GM12878 (cell line): ENCODE measurements around the gene TNFRSF8.

Experiments used
- EZH2 ChIP-seq: IDR thresholded peaks from 2 replicates; pipeline ENCODE4 v1.6.1; 2012; ENCODE audit warnings: low read depth, mild to moderate bottlenecking, control low read depth, inconsistent platforms, low read length, borderline replicate concordance; ENCODE audit not compliant: control insufficient read depth
- JUNB ChIP-seq: IDR thresholded peaks from 2 replicates; pipeline ENCODE4 v1.6.1; 2016; ENCODE audit warnings: antibody characterized with exemption, mild to moderate bottlenecking
- SMAD1 ChIP-seq: fragments of 450-650 bp; IDR thresholded peaks from 2 replicates; pipeline ENCODE4 v1.6.1; 2018; ENCODE audit warnings: mild to moderate bottlenecking, low read depth; ENCODE audit not compliant: partially characterized antibody
- SMC3 ChIP-seq: IDR thresholded peaks from 2 replicates; pipeline ENCODE4 v1.6.1; 2011; ENCODE audit warnings: low read length, improper control_type of control experiment, borderline replicate concordance
- TF ChIP-seq, protein P1 (sequence below), 3 experiments: IDR thresholded peaks in 2 of 3; conservative IDR thresholded peaks in 1 of 3; 2 replicates each; pipeline ENCODE4 v1.5.1; 2011; ENCODE audit warnings: low read depth in 3 of 3, low read length in 3 of 3, mild to moderate bottlenecking in 3 of 3, control low read depth in 2 of 3, moderate library complexity in 2 of 3, inconsistent platforms in 1 of 3, mixed read lengths in 1 of 3; ENCODE audit not compliant: control insufficient read depth in 2 of 3, insufficient read depth in 1 of 3; ENCODE audit errors: extremely low read depth in 1 of 3

- TF ChIP-seq EZH2 = no peak
- TF ChIP-seq JUNB = no peak
- TF ChIP-seq, protein P1, sequence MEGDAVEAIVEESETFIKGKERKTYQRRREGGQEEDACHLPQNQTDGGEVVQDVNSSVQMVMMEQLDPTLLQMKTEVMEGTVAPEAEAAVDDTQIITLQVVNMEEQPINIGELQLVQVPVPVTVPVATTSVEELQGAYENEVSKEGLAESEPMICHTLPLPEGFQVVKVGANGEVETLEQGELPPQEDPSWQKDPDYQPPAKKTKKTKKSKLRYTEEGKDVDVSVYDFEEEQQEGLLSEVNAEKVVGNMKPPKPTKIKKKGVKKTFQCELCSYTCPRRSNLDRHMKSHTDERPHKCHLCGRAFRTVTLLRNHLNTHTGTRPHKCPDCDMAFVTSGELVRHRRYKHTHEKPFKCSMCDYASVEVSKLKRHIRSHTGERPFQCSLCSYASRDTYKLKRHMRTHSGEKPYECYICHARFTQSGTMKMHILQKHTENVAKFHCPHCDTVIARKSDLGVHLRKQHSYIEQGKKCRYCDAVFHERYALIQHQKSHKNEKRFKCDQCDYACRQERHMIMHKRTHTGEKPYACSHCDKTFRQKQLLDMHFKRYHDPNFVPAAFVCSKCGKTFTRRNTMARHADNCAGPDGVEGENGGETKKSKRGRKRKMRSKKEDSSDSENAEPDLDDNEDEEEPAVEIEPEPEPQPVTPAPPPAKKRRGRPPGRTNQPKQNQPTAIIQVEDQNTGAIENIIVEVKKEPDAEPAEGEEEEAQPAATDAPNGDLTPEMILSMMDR (IDR thresholded peaks at IDR 0.05 in 2 of 3, conservative IDR thresholded peaks at IDR 0.05 in 1 of 3; ENCODE audit: control insufficient read depth in 2 of 3, extremely low read depth in 1 of 3, insufficient read depth in 1 of 3, low read depth in 3 of 3, low read length in 3 of 3) = no peak
- no peak for TF ChIP-seq SMC3
- TF ChIP-seq SMAD1 = no peak
Observed at GRCh38 chr1:12114916-12115315, 51.8 kb downstream of the TNFRSF8 start.
